ENCODE data around the gene UQCRQ.

DNA sequence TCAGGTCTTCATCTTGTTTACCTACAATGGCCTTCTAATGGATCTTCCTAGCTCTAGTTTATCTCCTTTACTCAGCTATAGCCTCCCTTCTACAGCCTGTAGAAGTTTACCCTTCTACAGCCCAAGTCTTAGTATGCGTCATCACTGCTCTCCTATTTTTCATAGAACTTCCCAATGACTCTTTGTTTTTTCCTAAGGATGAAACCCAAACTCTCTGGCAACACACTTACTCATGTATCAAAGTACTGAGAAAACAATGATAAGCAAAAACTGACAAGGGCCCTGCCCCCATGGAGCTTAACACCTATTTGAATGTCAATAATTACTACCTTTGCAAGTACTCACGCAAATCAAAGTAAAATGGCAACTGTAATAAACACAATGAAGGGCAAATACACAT lies 40.7 kb downstream of the UQCRQ start:
- no peak for TF ChIP-seq POLR2A (IDR thresholded peaks at IDR 0.05)
- TF ChIP-seq, protein P1, sequence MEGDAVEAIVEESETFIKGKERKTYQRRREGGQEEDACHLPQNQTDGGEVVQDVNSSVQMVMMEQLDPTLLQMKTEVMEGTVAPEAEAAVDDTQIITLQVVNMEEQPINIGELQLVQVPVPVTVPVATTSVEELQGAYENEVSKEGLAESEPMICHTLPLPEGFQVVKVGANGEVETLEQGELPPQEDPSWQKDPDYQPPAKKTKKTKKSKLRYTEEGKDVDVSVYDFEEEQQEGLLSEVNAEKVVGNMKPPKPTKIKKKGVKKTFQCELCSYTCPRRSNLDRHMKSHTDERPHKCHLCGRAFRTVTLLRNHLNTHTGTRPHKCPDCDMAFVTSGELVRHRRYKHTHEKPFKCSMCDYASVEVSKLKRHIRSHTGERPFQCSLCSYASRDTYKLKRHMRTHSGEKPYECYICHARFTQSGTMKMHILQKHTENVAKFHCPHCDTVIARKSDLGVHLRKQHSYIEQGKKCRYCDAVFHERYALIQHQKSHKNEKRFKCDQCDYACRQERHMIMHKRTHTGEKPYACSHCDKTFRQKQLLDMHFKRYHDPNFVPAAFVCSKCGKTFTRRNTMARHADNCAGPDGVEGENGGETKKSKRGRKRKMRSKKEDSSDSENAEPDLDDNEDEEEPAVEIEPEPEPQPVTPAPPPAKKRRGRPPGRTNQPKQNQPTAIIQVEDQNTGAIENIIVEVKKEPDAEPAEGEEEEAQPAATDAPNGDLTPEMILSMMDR (IDR thresholded peaks at IDR 0.05) = no peak

Measured in testis (tissue), 2 donors.